22Rv1 (cell line): ENCODE measurements around the gene TSACC.
A peak's percentile ranks its signal among the peaks of the same experiment; 100 is the strongest.
"Not testable (repeated sequence)": the region's sequence is repeated elsewhere in the genome, so short reads cannot be mapped to it uniquely, and the experiment has no call there.

Experiments used
- H3K27ac ChIP-seq: fragments of 450-650 bp; 2 replicates; pipeline ENCODE4 v1.5.1; 2017
- ZFX ChIP-seq: fragments of 450-650 bp; IDR thresholded peaks from 2 replicates; pipeline ENCODE4 v1.6.1; 2017; ENCODE audit warnings: antibody characterized with exemption, borderline replicate concordance
- TF ChIP-seq, protein P1 (sequence below): fragments of 450-650 bp; IDR thresholded peaks from 2 replicates; pipeline ENCODE4 v1.5.1; 2017; ENCODE audit warnings: mild to moderate bottlenecking

The TSACC gene

DNA sequence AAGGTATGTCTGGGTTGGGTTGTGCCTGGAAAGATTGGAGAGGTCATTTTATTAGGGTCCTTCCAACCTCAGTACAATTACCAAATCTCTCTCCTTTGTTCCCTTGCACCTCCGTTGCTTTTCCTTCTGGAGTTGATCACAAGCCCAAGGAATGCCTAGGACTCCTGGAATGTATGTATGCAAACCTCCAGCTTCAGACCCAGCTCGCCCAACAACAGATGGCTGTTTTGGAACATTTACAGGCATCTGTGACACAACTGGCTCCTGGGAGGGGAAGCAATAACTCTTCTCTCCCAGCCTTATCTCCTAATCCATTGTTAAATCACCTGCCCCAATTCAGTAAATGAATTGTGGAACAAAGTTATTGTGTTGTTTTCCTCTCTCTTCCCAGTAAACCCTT lies 8.3 kb downstream of the TSACC start:
- no peak for TF ChIP-seq ZFX
- TF ChIP-seq, protein P1, sequence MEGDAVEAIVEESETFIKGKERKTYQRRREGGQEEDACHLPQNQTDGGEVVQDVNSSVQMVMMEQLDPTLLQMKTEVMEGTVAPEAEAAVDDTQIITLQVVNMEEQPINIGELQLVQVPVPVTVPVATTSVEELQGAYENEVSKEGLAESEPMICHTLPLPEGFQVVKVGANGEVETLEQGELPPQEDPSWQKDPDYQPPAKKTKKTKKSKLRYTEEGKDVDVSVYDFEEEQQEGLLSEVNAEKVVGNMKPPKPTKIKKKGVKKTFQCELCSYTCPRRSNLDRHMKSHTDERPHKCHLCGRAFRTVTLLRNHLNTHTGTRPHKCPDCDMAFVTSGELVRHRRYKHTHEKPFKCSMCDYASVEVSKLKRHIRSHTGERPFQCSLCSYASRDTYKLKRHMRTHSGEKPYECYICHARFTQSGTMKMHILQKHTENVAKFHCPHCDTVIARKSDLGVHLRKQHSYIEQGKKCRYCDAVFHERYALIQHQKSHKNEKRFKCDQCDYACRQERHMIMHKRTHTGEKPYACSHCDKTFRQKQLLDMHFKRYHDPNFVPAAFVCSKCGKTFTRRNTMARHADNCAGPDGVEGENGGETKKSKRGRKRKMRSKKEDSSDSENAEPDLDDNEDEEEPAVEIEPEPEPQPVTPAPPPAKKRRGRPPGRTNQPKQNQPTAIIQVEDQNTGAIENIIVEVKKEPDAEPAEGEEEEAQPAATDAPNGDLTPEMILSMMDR: no peak
- no peak overlapping the region for H3K27ac ChIP-seq

GRCh38 chr1:156347331-156347730 lies 9.0 kb downstream of the TSACC start:
- H3K27ac ChIP-seq: no peak overlapping the region
- no peak for TF ChIP-seq ZFX
- TF ChIP-seq, protein P1: no peak

DNA sequence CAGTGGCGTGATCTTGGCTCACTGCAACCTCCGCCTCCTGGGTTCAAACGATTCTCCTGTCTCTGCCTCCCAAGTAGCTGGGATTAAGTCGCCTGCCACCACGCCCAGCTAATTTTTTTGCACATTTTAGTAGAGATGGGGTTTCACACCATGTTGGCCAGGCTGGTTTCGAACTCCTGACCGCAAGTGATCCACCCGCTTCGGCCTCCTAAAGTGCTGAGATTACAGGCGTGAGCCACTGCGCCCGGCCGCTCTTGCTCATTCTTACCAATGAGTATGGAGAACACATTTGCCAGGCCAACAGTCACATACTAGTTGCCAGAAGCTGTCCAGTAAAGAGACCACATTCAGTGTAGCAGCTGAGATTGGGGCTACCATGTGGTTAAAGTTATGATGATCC lies 14.2 kb downstream of the TSACC start:
- not testable (repeated sequence) for H3K27ac ChIP-seq

DNA sequence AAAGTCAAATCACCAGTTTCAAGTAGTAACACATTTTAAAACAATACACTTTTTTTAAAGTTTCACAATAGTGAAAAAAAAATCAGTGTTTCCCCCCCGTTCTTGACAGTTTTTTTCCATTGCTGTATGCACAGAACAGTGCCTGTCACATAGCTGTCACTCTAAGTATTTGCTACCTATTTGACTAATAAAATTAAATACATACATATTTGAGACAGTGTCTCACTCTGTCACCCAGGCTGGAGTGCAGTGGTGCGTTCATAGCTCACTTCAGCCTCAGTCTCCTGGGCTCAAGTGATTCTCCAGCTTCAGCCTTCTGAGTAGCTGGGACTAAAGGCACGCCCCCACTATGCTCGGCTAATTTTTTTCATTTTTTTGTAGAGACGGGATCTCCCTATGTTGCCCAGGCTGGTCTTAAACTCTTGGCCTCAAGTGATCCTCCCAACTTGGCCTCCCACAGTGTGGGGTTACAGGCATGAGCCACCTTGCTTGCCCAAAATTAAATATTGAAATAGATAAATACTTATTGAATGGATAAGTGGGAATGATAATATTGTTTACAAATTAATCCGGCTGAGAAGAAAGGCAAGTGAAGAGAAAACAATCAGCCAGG lies 18.0 kb downstream of the TSACC start:
- TF ChIP-seq, protein P1: no peak
- TF ChIP-seq ZFX: no peak

DNA sequence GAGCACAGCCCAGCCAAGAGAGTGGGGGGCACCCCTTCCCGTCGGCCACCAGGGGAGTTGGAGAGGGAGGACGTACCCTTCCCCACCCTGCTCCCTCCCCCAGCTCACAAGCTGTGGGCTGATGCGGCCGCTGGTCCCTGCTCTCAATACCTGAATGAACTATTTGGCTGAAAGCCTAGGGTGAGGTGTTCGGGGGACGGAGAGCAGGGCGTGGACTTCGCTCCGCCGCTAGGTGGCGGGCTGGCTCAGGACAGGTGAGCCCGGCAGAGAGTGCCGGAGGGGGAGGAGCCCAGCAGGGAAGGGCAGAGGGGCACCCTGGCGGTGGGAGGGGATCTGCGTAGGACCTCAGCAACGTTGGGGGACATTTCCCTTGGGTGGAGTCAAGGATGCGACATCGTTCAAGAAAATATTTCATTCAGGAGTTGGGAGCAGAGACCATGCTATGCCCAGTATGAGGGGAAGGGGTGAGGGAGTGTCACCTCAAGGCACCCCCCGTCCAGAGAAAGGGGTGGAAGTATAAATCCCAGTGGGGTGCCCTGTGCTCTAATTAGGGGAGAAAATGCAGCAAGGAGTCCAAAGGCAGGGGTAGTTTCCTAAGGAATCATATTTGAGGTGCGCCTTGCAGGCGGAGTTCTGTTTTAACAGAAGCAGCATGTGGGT lies 18.7 kb downstream of the TSACC start:
- no peak for TF ChIP-seq ZFX
- TF ChIP-seq, protein P1: peak; percentile 100
- H3K27ac ChIP-seq: no peak overlapping the region

More for the DNA sequence above, 18.0 kb downstream of the TSACC start:
- no peak overlapping the region for H3K27ac ChIP-seq

DNA sequence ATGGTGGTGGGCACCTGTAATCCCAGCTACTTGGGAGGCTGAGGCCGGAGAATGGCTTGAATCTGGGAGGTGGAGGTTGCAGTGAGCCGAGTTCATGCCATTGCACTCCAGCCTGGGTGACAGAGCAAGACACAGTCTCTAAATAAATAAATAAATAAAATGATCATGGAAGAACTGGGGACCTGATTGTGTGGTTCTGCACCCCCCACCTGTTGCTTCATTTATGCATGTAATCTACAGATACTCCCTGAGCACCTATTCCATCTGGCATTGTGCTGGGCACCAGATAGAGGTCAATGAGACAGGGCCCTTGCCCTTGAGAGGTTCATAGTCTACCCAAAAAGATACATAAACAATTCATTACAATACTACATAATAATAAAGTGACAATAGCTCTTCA lies 19.7 kb downstream of the TSACC start:
- no peak overlapping the region for H3K27ac ChIP-seq
- TF ChIP-seq, protein P1: no peak
- no peak for TF ChIP-seq ZFX

DNA sequence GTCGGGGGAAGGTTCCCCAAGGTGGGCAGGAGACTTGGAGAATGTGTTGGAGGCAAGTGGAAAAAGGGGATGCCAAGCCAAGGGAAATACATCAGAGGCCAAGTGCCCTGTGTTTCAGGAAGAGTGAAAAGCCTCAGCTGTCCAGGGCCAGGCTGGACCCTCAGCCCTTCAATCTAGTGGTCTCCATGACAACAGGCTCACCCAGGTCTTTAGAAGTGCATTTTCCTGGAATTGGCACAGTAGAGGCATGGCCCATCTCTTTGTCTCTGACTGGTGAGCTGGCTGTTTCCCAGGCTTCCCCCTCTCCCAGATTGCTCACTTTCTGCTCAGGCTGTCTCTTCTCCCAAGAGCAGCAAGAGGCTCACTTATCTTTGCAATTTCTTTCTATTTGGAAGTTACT lies 20.3 kb downstream of the TSACC start:
- H3K27ac ChIP-seq: no peak overlapping the region
- no peak for TF ChIP-seq ZFX
- TF ChIP-seq, protein P1: no peak
